GM13976 (cell line): ENCODE data around the gene C2orf49.

Experiments used
- DNase-seq: peaks from one replicate; pipeline ENCODE4 v3.0.0; 2012; ENCODE audit warnings: low spot score
- CTCF ChIP-seq: IDR thresholded peaks from 2 replicates; pipeline ENCODE4 v1.5.1; 2012; ENCODE audit warnings: borderline replicate concordance, mild to moderate bottlenecking; ENCODE audit not compliant: insufficient read depth; ENCODE audit errors: extremely low read depth, missing control alignments, control extremely low read depth
- in situ Hi-C: fragments of 300-500 bp; cut with MboI; formaldehyde crosslinking; loops from one replicate; pipeline ENCODE4 v1.12.0; 2022; ENCODE audit warnings: low sequenced_read_pairs, mixed read lengths, inconsistent platforms; ENCODE audit not compliant: unreplicated experiment

The C2orf49 gene

GRCh38 chr2:105365206-105365605 lies 27.9 kb downstream of the C2orf49 start:
- no peak for TF ChIP-seq CTCF
- no peak for DNase-seq
- in situ Hi-C loops, result no loop called here

GRCh38 chr2:105368759-105369408 lies 31.5 kb downstream of the C2orf49 start:
- TF ChIP-seq CTCF, result no peak

GRCh38 chr2:105369777-105370690 lies 32.7 kb downstream of the C2orf49 start:
- peak; percentile 80 for DNase-seq
- in situ Hi-C loops, result no loop called here
- TF ChIP-seq CTCF, result peak; percentile 92

More at GRCh38 chr2:105368759-105369408, 31.5 kb downstream of the C2orf49 start:
- in situ Hi-C loops, result no loop called here
- no peak for DNase-seq

- DNase-seq, result no peak
- in situ Hi-C loops, result no loop called here
- TF ChIP-seq CTCF, result no peak
These were observed 33.8 kb downstream of the C2orf49 start for GRCh38 chr2:105371156-105371555.

- DNase-seq, result no peak
- in situ Hi-C loops, result no loop called here
- TF ChIP-seq CTCF, result no peak
These were observed 34.5 kb downstream of the C2orf49 start for GRCh38 chr2:105371810-105372209.

GRCh38 chr2:105373344-105373781 lies 36.0 kb downstream of the C2orf49 start:
- TF ChIP-seq CTCF, result no peak
- in situ Hi-C loops, result no loop called here
- DNase-seq, result no peak
